Measurements from ENCODE around the gene SAMM50. TPM values are rescaled to one million over a fixed set of nuclear protein-coding genes. Genes with fewer than 3 reads are reported as not detected.

Gene SAMM50
- total RNA-seq, 2 donors from 2014 or later: 54.4 to 56.0 TPM

GRCh38 chr22:43985532-43985931 is 30.3 kb downstream of the SAMM50 start:
- Histone ChIP-seq H3K9me3 (ENCODE audit: control insufficient read depth, low read length) (no peaks in the 10 kb centered on the region), H3K36me3 (ENCODE audit: control insufficient read depth, insufficient read depth, low read length) (peaks cover 80% of the 10 kb centered on the region), H3K27ac (ENCODE audit: low read depth, low read length) (no peak overlapping the region), H3K27me3 (ENCODE audit: control insufficient read depth, insufficient read depth, low read length, poor library complexity, severe bottlenecking) (no peaks in the 10 kb centered on the region), H3K9ac (ENCODE audit: extremely low read depth, low read length, poor library complexity, severe bottlenecking) (no peak overlapping the region), H3K4me1 (ENCODE audit: control insufficient read depth, insufficient read depth, low read length) (no peaks in the 10 kb centered on the region), H3K4me3 (ENCODE audit: low read length) (no peak overlapping the region)
- no peaks in the 10 kb centered on the region for H3K9me3 Mint-ChIP-seq
- 86 to 87% methylated on average over 8 to 11 of the region's 12 CpGs for WGBS, 2 experiments (ENCODE audit: insufficient coverage in 1 of 2, insufficient read length in 1 of 2)
- H3K27me3 Mint-ChIP-seq (ENCODE audit: insufficient read depth): no peaks in the 10 kb centered on the region
- H3K27ac Mint-ChIP-seq: no peak overlapping the region
- no peak for DNase-seq
- H3K36me3 Mint-ChIP-seq (ENCODE audit: low read depth): peaks cover 53% of the 10 kb centered on the region
- no peak for TF ChIP-seq CTCF (conservative IDR thresholded peaks at IDR 0.05)
- H3K4me3 Mint-ChIP-seq: no peak overlapping the region
- H3K4me1 Mint-ChIP-seq: peaks cover 3% of the 10 kb centered on the region

- Histone ChIP-seq H3K9me3 (ENCODE audit: control insufficient read depth, low read length) (no peaks in the 10 kb centered on the region), H3K9ac (ENCODE audit: extremely low read depth, low read length, poor library complexity, severe bottlenecking) (no peak overlapping the region), H3K27ac (ENCODE audit: low read depth, low read length) (no peak overlapping the region), H3K27me3 (ENCODE audit: control insufficient read depth, insufficient read depth, low read length, poor library complexity, severe bottlenecking) (no peaks in the 10 kb centered on the region), H3K36me3 (ENCODE audit: control insufficient read depth, insufficient read depth, low read length) (peaks cover 74% of the 10 kb centered on the region), H3K4me3 (ENCODE audit: low read length) (no peak overlapping the region), H3K4me1 (ENCODE audit: control insufficient read depth, insufficient read depth, low read length) (no peaks in the 10 kb centered on the region)
- Mint-ChIP-seq H3K27me3 (ENCODE audit: insufficient read depth) (no peaks in the 10 kb centered on the region), H3K9me3 (no peaks in the 10 kb centered on the region), H3K4me3 (no peak overlapping the region), H3K36me3 (ENCODE audit: low read depth) (peaks cover 63% of the 10 kb centered on the region), H3K27ac (peak overlapping the region; percentile 56), H3K4me1 (peaks cover 3% of the 10 kb centered on the region)
- 91% methylated on average over 8 of the region's 8 CpGs for WGBS, 2 experiments (ENCODE audit: insufficient coverage in 1 of 2, insufficient read length in 1 of 2)
- TF ChIP-seq CTCF (conservative IDR thresholded peaks at IDR 0.05): no peak
- DNase-seq: no peak
Measured at GRCh38 chr22:43988116-43988820, 33.0 kb downstream of the SAMM50 start.

- no peak for TF ChIP-seq CTCF (conservative IDR thresholded peaks at IDR 0.05)
- Histone ChIP-seq H3K4me3 (ENCODE audit: low read length) (no peak overlapping the region), H3K4me1 (ENCODE audit: control insufficient read depth, insufficient read depth, low read length) (no peaks in the 10 kb centered on the region), H3K9ac (ENCODE audit: extremely low read depth, low read length, poor library complexity, severe bottlenecking) (no peak overlapping the region), H3K36me3 (ENCODE audit: control insufficient read depth, insufficient read depth, low read length) (peaks cover 74% of the 10 kb centered on the region), H3K9me3 (ENCODE audit: control insufficient read depth, low read length) (no peaks in the 10 kb centered on the region), H3K27ac (ENCODE audit: low read depth, low read length) (no peak overlapping the region), H3K27me3 (ENCODE audit: control insufficient read depth, insufficient read depth, low read length, poor library complexity, severe bottlenecking) (no peaks in the 10 kb centered on the region)
- Mint-ChIP-seq H3K9me3 (no peaks in the 10 kb centered on the region), H3K36me3 (ENCODE audit: low read depth) (peaks cover 61% of the 10 kb centered on the region), H3K4me3 (no peak overlapping the region), H3K27ac (peak overlapping the region; percentile 56), H3K4me1 (peaks cover 3% of the 10 kb centered on the region), H3K27me3 (ENCODE audit: insufficient read depth) (no peaks in the 10 kb centered on the region)
- 89 to 95% methylated on average over 5 to 10 of the region's 10 CpGs for WGBS, 2 experiments (ENCODE audit: insufficient coverage in 1 of 2, insufficient read length in 1 of 2)
- DNase-seq: no peak
Measured at GRCh38 chr22:43988960-43989359, 33.7 kb downstream of the SAMM50 start.
